Muscle of back (tissue), 11 donors: ENCODE data around the gene NFATC3. TPM values are rescaled to one million over a fixed set of nuclear protein-coding genes. Genes with fewer than 3 reads are reported as not detected.
"Not testable (repeated sequence)": the region's sequence is repeated elsewhere in the genome, so short reads cannot be mapped to it uniquely, and the experiment has no call there.

Experiments used
- DNase-seq, 3 donors: peaks; one replicate each; pipeline versions ENCODE4 v3.0.0 to v3.0.0-alpha.2; 2013
- polyA plus RNA-seq, 10 donors: library from polyadenylated mRNA; unstranded; fragments of 120-200 nt; gene quantifications; one replicate each; pipeline ENCODE4 v1.2.1, GENCODE V29; 2013; ENCODE audit not compliant: insufficient read length in 10 of 10

NFATC3 gene
- polyA plus RNA-seq, 10 donors = 24.3 to 30.9 (median 27.0) TPM

GRCh38 chr16:68116256-68116867 is 31.2 kb downstream of the NFATC3 start:
- no peak for DNase-seq

DNA sequence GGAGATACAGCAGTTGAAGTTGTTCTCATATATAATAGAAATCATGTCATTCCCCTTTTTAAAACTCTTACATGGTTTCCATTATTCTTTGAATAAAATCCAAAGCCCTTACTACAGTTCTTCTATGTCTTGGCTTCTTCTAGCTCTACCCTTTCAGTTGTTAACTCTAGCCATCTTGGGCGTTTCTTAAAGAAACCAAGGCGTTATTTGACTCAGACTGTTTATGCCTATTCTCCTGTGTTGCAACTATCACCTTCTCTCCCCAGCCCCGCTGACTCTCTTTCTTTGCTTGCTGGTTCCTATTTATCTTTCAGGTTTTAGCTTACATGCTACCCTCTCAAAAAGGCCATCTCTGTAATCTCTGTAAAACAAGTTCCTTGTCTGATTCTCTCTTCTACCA is 32.7 kb downstream of the NFATC3 start:
- DNase-seq = no peak

GRCh38 chr16:68118954-68119353 is 33.8 kb downstream of the NFATC3 start:
- DNase-seq = not testable (repeated sequence)

DNA sequence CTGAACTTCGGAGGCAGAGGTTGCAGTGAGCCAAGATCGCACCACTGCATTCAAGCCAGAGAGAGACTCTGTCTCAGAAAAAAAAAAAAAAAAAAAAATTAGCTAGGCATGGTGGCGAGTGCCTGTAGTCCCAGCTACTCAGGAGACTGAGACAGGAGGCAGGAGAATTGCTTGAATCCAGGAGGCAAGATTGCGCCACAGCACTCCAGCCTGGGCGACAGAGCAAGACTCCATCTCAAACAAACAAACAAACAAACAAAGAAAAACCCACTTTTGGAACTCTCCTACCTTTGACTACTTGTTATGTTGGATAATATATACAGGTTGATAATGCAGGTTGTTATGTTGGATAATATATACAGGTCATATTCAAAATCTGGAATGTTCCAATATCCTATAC is 35.3 kb downstream of the NFATC3 start:
- not testable (repeated sequence) for DNase-seq

DNA sequence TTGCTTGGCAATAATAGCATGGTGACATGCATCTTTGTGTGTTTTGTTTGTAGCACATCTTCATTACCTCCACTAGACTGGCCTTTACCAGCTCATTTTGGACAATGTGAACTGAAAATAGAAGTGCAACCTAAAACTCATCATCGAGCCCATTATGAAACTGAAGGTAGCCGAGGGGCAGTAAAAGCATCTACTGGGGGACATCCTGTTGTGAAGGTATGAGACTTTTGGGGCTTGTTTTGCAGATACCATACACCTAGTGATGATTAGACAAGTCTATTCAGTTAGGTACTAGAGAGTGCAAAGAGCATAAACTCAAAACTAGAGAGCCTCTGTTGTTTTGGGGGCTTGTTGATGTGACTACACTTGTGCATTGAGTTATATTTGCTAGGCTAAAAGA is 41.2 kb downstream of the NFATC3 start:
- no peak for DNase-seq

DNA sequence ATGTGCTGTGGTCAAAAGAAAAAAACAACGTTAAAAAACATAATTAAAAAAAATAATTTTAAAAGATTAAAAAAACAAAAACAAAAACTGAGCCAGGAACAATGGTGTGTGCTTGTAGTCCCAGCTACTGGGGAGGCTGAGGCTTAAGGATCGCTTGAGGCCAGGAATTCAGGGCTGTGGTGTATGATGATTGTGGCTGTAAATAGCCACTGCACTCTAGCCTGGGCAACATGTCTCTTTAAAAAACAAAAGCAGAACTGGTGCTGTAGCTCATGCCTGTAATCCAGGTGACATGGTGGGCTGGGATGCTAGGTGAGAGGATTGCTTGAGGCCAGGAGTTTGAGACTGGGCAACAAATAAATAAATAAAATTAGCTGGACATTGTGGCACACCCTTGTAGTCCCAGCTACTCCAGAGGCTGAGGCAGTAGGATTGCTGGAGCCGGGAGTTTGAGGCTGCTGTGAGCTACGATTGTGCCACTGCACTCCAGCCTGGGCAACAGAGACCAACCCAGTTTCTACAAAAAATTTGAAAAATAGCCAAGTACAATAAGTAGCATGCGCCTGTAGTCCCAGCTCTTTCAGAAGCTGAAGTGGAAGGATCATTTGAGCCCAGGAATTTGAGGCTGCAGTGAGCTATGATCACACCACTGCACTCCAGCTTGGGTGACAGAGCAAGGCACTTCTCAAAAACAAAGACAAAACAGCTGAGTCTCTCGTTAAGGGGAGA is 43.6 kb downstream of the NFATC3 start:
- DNase-seq = no peak

GRCh38 chr16:68130520-68130919 is 45.4 kb downstream of the NFATC3 start:
- no peak for DNase-seq

GRCh38 chr16:68131813-68132706 is 46.9 kb downstream of the NFATC3 start:
- DNase-seq = no peak

DNA sequence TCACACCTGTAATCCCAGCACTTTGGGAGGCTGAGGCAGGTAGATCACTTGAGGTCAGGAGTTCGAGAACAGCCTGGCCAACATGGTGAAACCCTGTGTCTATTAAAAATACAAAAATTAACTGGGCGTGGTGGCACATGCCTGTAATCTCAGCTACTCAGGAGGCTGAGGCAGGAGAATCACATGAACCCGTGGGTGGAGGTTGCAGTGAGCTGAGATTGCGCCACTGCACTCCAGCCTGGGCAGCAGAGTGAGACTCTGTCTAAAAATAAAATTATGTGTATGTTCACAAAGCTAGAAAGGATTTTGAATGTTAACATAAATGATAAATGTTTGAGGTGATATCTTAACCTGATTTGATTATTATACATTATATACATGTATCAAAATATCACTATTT is 47.8 kb downstream of the NFATC3 start:
- not testable (repeated sequence) for DNase-seq

DNA sequence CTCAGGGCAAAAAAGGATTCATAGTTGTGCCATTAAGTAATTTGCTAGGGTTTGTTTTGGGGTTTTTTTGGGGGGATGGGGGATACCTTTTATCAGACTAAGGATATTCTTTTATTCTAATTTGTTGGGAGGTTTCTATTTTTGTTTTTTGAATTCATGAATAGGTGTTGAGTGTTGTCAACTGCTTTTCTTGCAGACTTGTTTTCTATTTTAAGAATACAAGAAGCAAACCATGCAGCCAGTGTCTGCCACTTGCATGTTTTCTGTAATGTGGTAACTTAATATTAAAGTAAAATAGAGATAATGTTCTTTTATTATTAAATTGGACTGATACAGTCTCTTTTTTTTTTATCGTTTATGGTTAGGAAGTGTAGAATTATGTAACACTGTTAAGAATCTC is 49.5 kb downstream of the NFATC3 start:
- DNase-seq = no peak

DNA sequence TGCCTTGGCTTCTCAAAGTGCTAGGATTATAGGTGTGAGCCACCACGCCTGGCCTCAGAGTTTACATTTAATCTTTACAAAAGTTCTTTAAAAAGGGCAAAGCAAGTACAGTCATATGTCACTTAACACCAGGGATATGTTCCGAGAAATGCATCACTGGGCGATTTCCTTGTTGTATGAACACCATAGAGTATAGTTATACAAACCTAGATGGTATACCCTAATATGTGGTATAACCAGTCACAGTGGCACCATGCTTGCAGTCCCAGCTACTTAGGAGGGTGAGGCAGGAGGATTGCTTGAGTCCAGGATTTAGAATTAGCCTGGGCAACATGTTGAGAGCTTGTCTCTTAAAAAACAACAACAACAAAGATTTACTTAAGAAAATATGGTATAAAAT is 51.3 kb downstream of the NFATC3 start:
- no peak for DNase-seq

GRCh38 chr16:68144008-68144407 is 58.8 kb downstream of the NFATC3 start:
- DNase-seq = peak; percentile 31 to 61 (median 45)

DNA sequence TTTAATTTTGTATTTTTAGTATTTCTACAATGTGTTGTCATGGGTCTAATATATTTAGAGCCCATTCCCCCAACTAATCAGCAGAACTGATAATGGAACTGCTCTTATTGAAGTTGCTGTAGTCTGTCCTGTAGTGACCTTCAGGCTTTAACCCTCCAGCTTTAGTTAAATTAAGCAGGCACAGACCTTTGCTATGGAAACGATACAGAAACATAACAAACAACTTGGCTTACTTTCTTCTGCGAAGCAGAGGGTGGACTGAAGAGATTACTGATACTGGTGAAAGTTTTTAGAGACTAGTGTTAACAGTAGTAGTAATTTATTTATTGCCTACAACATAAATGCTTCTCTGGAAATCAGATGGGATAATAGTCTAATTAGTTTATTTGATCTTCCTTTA is 61.4 kb downstream of the NFATC3 start:
- peak; percentile 34 to 74 (median 55) for DNase-seq

GRCh38 chr16:68147444-68147843 is 62.3 kb downstream of the NFATC3 start:
- DNase-seq = no peak

- DNase-seq = no peak
These were observed 64.4 kb downstream of the NFATC3 start for GRCh38 chr16:68149596-68149995.

GRCh38 chr16:68155425-68155824 is 70.3 kb downstream of the NFATC3 start:
- DNase-seq = no peak

DNA sequence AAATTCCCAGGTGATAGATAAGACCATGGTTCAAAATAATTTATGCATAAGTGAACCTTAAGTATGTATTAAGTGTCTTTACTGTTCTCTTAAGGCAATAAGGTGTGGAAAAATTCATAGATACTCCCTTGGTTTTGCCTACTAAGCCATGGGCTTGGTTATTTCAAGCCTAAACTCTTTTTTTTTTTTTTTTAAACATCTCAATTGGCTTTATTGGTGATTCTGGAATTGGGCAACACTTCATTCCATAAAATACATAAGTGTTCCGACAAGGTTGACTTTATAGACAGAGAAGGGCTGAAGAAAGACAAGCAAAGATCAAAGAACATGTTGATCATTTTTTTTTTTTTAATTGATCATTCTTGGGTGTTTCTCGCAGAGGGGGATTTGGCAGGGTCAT is 77.2 kb downstream of the NFATC3 start:
- DNase-seq = no peak

DNA sequence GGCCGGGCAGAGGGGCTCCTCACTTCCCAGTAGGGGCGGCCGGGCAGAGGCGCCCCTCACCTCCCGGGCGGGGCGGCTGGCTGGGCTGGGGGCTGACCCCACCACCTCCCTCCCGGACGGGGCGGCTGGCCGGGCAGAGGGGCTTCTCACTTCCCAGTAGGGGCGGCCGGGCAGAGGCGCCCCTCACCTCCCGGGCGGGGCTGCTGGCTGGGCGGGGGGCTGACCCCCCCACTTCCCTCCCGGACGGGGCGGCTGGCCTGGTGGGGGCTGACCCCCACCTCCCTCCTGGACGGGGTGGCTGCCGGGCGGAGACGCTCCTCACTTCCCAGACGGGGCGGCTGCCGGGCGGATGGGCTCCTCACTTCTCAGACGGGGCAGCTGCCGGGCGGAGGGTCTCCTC is 78.1 kb downstream of the NFATC3 start:
- not testable (repeated sequence) for DNase-seq

DNA sequence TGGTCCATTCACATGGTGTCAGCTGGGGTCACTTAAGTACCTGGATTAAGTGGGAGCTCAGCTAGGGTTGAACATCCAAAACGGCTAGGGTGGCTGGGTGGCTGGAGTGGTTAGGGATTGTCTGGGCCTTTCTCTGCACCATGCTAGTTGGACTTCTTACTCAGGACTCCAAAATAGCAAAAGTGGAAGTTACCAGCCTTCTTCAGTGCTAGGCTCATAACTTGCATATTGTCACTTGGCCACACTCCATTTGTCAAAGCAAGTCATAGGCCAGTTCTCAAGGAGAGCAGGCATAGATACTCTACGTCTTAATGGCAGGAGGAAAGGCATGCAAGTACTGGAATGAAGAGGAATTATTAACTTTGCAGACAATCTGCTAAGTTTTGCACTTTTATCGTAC is 81.1 kb downstream of the NFATC3 start:
- DNase-seq = no peak

DNA sequence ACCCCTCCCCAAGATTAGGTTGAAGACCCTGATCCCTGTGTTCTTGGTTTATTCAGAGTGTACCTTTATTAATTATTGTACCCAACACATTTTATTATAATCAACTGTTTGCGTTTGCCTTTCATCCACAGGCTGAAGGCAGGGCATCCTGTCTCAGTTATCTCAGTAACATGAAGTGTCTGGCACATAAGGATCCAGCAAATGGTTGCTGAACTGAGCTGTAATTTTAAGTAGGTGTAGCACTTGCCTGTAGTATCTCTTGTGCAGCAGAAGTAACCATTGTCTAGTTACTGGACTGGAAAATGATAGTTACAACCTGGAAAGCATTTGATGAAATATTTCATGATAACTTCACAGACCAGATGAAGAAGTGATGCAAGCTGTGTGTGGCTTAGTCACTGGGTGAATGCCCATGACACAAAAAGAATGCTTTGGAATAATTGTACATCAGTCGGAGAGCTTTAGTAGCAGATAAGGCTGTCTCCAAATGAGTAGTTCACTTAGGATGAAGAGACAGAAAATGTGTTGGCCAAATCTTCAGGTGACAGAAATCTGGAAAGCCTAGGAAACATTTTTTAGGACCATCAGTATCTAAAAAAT is 94.1 kb downstream of the NFATC3 start:
- DNase-seq = no peak

- DNase-seq = no peak
These were observed 94.7 kb downstream of the NFATC3 start for GRCh38 chr16:68179855-68180254.

DNA sequence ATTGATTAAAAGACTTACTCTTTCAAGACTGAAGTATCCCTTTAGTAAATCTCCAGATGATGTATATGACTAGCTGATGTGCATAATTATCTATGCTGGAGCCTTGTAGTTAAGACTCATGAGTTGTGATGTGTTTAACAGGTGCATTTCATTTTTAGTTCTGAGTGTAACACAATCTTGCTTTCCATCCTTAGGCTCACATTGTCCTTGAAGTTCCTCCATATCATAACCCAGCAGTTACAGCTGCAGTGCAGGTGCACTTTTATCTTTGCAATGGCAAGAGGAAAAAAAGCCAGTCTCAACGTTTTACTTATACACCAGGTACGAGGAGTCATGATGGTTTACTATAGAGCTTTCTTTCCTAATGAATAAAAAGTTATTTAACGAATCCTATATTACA is 97.9 kb downstream of the NFATC3 start:
- DNase-seq = peak in 1 of 3 donors; percentile 41
